NT2/D1 (cell line): ENCODE measurements around the gene CR1.
"Not testable (repeated sequence)": the region's sequence is repeated elsewhere in the genome, so short reads cannot be mapped to it uniquely, and the experiment has no call there.

Experiments
- DNase-seq: peaks from one replicate; pipeline ENCODE4 v3.0.0-alpha.2; 2011; ENCODE audit warnings: low read depth, low spot score
- H3K27me3 ChIP-seq: 2 replicates; pipeline ENCODE4 v1.6.0; 2011; ENCODE audit warnings: mild to moderate bottlenecking; ENCODE audit not compliant: insufficient read length, insufficient read depth
- H3K36me3 ChIP-seq: 2 replicates; pipeline ENCODE4 v1.6.1; 2011; ENCODE audit warnings: mild to moderate bottlenecking, low read length, mixed read lengths; ENCODE audit not compliant: insufficient read depth, insufficient read length
- H3K4me1 ChIP-seq: 2 replicates; pipeline ENCODE4 v1.5.1; 2011; ENCODE audit not compliant: insufficient read depth, insufficient read length
- H3K4me3 ChIP-seq: 2 replicates; pipeline ENCODE4 v1.5.1; 2011; ENCODE audit warnings: low read depth; ENCODE audit not compliant: insufficient read length
- H3K9ac ChIP-seq: 2 replicates; pipeline ENCODE4 v1.6.0; 2011; ENCODE audit warnings: low read depth; ENCODE audit not compliant: insufficient read length
- H3K9me3 ChIP-seq: 2 replicates; pipeline ENCODE4 v1.5.1; 2011; ENCODE audit warnings: mild to moderate bottlenecking, low read length; ENCODE audit not compliant: insufficient read depth
- SUZ12 ChIP-seq: IDR thresholded peaks from 2 replicates; pipeline ENCODE4 v1.6.1; 2011; ENCODE audit not compliant: insufficient read length, insufficient read depth; ENCODE audit errors: extremely low read depth
- YY1 ChIP-seq: IDR thresholded peaks from 2 replicates; pipeline ENCODE4 v1.6.1; 2011; ENCODE audit not compliant: insufficient read length, insufficient read depth
- ZNF274 ChIP-seq: IDR thresholded peaks from 2 replicates; pipeline ENCODE4 v1.6.1; 2011; ENCODE audit warnings: mild to moderate bottlenecking, low read depth, low read length

Gene CR1

DNA sequence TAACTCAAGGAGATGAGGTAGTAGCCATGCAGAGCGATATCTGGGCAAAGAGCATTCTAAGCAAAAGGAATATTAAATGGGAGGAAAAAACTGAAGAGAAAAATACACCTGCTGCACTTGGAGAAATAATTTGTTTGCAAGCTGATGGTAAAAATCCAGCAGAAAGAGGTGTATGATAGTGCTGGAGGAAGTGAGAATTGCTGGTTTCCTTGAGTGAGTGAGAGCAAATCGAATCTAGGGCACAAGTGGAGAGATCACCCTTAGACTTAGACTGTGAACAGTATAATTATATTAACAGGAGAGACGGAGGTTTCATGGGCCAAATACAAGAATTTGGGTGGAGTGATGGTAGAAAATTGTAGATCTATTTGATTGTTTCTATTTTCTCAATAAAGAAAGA, 2.7 kb upstream of the CR1 start:
- Histone ChIP-seq H3K9me3 (no peaks in the 10 kb centered on the region), H3K36me3 (no peaks in the 10 kb centered on the region), H3K4me3 (no peak overlapping the region), H3K4me1 (peaks cover 2% of the 10 kb centered on the region), H3K27me3 (peaks cover 36% of the 10 kb centered on the region), H3K9ac (no peak overlapping the region)
- TF ChIP-seq ZNF274 (no peak), YY1 (no peak), SUZ12 (no peak)
- no peak for DNase-seq

DNA sequence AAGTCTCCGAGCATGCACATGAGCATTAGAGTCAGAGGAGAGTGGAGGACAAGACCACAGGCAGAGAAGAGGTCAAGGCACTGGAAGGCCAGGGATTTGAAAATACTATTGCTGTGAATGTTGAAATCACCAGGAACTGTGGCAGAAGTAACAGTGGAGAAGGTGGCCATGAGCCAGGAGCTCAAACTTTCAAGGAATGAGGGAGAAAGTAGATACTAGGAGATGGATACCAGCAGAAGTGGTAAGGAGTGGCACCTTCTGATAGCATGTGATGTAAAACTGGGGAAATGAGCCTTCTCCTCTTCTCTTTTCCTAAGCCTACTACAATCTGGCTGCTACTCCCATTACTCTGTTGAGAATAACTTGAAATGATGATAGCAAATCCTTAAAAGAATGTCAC, 1.8 kb upstream of the CR1 start:
- Histone ChIP-seq H3K9me3 (no peaks in the 10 kb centered on the region), H3K9ac (no peak overlapping the region), H3K4me3 (no peak overlapping the region), H3K27me3 (peaks cover 37% of the 10 kb centered on the region), H3K4me1 (peaks cover 2% of the 10 kb centered on the region), H3K36me3 (no peaks in the 10 kb centered on the region)
- TF ChIP-seq SUZ12 (no peak), ZNF274 (no peak)
- DNase-seq = no peak

DNA sequence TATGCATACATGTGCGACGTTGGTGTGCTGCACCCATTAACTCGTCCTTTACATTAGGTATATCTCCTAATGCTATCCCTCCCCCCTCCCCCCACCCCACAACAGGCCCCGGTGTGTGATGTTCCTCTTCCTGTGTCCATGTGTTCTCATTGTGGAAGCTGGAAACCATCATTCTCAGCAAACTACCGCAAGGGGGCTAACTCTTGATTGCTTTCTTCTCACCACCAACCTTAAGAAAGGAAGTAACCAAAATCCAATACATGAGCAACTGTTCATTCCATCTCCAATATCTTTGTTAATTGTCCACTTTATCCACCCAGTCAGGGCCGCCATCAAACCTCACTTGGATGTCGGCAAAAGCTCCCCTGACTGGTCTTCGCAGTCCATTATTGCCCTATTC, 676 bp upstream of the CR1 start:
- DNase-seq, H3K4me1 ChIP-seq, H3K9ac ChIP-seq, H3K9me3 ChIP-seq, H3K36me3 ChIP-seq: not testable (repeated sequence)
- Histone ChIP-seq H3K27me3 (peaks cover 37% of the 10 kb centered on the region), H3K4me3 (peak overlapping the region; percentile 49)

DNA sequence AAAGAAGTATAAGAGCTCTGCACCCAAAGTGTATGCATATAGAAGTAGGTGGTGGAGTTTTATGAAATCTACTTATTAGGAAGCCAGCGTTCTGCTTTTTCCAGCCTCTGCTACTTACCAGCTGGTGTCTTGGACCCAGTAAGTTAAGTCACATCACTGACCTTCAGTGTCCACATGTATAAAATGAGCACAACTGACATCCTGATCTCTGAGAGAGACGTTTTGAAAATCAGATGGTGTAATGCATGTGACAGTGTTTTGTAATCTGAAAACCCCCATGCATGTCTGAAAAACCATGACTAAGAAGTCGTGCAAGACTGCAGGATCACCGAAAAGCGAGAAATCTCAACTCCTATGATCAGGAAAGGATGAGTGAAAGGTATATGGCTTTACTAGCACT, 2.0 kb downstream of the CR1 start:
- H3K27me3 ChIP-seq = peaks cover 37% of the 10 kb centered on the region
- H3K4me1 ChIP-seq = peaks cover 2% of the 10 kb centered on the region
- H3K4me3 ChIP-seq = no peak overlapping the region
- H3K36me3 ChIP-seq = no peaks in the 10 kb centered on the region
- no peak for DNase-seq
- TF ChIP-seq YY1 (no peak), SUZ12 (no peak), ZNF274 (no peak)
- no peak overlapping the region for H3K9ac ChIP-seq
- no peaks in the 10 kb centered on the region for H3K9me3 ChIP-seq

DNA sequence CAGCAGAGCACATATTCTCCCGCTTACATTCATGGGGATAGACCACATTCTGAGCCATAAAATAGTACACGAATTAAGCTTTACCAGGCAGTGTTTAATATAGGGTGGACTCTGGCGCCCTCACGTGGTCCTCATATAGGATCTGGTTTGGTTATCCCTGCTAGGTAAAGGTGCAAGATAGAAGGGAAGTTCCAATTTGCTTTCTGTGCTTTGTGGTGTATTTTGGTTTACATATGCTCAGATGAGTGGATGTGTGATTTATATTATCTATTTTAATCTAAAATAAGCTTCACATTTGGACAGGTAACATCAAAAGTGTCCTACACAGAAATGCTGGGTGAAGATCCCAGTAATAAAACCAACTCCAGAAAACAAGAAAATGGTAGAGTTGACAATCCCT, 3.6 kb downstream of the CR1 start:
- TF ChIP-seq ZNF274 (no peak), SUZ12 (no peak), YY1 (no peak)
- H3K36me3 ChIP-seq = no peaks in the 10 kb centered on the region
- H3K9me3 ChIP-seq = no peaks in the 10 kb centered on the region
- peaks cover 2% of the 10 kb centered on the region for H3K4me1 ChIP-seq
- no peak overlapping the region for H3K4me3 ChIP-seq
- peak; percentile 69 for DNase-seq
- H3K9ac ChIP-seq = no peak overlapping the region
- peaks cover 33% of the 10 kb centered on the region for H3K27me3 ChIP-seq

DNA sequence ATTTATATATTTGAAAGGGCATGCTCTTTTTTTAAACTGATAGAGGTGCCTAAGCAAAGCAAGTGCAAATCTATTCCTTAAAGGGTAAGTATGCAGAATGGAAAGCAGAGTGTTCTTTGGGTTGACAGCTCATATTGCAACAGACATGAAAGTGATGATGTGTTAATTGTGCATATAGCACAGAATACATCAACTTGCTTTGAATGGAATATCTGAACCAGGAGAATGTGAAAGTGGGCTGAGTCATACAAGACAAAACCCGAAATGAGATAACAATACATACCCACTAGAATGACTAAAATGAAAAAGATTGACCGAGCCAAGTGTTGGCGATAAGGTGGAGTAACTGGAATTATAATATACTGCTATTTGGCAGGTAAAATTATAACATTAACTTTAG, 4.3 kb downstream of the CR1 start:
- Histone ChIP-seq H3K36me3 (no peaks in the 10 kb centered on the region), H3K27me3 (peaks cover 29% of the 10 kb centered on the region), H3K4me3 (no peak overlapping the region), H3K4me1 (peaks cover 2% of the 10 kb centered on the region), H3K9ac (no peak overlapping the region), H3K9me3 (no peaks in the 10 kb centered on the region)
- DNase-seq = no peak
- TF ChIP-seq SUZ12 (no peak), ZNF274 (no peak), YY1 (no peak)

DNA sequence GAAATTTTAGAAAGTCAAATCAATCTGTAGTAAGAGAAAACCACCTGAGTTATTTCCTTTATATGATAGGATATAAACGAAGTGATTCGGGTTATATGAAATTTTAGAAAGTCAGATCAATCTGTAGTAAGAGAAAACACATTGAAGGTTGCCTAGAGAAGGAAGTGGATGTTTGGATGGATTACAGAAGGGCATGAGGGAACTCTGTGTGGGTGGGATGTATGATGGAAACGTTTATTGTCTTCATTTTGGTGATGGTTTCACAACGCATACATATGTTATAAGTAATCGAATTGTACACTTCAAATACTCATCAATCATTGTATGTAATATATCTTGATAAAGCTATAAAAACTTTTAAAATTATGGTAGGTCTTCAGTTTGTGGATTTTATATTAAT, 5.1 kb downstream of the CR1 start:
- H3K27me3 ChIP-seq = peaks cover 22% of the 10 kb centered on the region
- H3K36me3 ChIP-seq = no peaks in the 10 kb centered on the region
- no peak for TF ChIP-seq YY1
- TF ChIP-seq SUZ12 = no peak
- no peak for TF ChIP-seq ZNF274
- DNase-seq = no peak
- no peak overlapping the region for H3K4me3 ChIP-seq
- H3K9ac ChIP-seq = no peak overlapping the region
- no peaks in the 10 kb centered on the region for H3K9me3 ChIP-seq
- peaks cover 2% of the 10 kb centered on the region for H3K4me1 ChIP-seq

DNA sequence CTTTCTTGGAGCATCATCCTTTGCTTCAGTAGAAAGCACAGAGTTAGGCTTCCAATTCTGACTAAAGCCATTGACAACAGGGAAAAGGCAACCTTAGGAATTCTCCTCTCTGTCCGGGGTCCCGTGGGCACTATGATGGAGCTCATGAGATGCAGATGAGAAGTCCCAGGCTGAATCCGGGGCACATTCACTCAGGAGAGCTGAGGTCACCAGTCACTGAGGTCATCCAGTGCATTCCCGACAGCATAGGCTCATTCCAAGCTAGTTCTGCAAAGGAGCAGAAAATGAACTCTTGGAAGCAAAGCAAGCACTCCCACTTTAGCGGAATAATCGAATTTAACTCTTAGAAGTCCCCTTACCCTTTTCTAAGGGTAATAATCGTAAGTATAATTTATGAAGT, 6.8 kb downstream of the CR1 start:
- no peaks in the 10 kb centered on the region for H3K4me1 ChIP-seq
- no peak overlapping the region for H3K9ac ChIP-seq
- H3K27me3 ChIP-seq = peaks cover 6% of the 10 kb centered on the region
- no peak for DNase-seq
- H3K9me3 ChIP-seq = no peaks in the 10 kb centered on the region
- TF ChIP-seq ZNF274 (no peak), SUZ12 (no peak), YY1 (no peak)
- no peak overlapping the region for H3K4me3 ChIP-seq
- H3K36me3 ChIP-seq = no peaks in the 10 kb centered on the region
